Fibroblast of peridontal ligament (primary cell): ENCODE results near the gene VTI1A.

Experiments
- DNase-seq: peaks from one replicate; pipeline ENCODE4 v3.0.0-alpha.2; 2010; ENCODE audit errors: extremely low read depth

VTI1A gene

DNA sequence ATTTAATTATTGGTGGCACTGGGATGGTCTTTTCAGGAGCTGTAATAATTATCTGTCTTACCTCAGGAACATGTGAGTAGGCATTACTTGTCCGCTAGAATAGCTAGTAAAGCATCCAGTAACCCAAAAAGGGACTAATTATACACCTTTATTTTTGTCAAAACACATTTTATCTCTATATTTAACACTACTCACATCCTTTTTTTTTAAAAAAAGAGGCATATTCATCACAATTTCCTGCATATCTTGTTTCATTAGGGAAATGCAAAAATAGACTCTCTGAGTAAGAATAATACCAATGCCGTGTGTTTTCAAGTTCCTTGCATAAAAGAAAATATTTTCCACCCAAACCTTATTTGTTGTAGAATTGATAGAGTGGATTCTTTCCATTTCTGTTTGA lies 99.5 kb downstream of the VTI1A start:
- no peak for DNase-seq

DNA sequence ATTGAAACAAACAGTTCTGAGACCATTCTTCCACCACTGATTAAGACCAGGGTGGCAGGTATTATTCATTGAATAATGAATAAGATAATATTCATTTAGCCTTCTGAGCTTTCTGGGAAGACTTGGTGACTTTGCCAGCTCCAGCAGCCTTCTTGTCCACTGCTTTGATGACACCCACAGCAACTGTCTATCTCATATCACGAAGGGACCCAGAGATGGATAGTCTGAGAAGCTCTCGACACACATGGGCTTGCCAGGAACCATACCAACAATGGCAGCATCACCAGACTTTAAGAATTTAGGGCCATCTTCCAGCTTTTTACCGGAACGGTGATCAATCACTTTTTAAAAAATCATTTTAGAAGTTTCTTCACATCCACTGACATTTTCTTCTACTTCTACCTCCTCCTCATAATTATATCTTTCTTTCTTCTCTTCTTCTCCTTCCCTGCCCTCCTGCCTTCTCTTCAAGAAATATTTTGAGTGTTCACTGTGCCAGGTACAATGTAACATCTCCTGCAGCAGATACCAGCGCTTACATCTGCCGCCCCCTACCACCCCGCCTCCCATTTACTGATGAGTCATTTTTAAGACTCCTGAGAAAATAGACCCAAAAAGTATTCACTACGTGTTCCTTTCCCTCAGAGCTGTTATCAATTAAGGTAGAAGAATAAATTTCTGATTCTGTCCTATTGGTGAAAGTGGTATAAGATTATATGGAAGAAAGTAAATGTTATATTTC lies 101.7 kb downstream of the VTI1A start:
- DNase-seq = no peak

GRCh38 chr10:112552593-112553110 lies 105.6 kb downstream of the VTI1A start:
- DNase-seq = no peak

DNA sequence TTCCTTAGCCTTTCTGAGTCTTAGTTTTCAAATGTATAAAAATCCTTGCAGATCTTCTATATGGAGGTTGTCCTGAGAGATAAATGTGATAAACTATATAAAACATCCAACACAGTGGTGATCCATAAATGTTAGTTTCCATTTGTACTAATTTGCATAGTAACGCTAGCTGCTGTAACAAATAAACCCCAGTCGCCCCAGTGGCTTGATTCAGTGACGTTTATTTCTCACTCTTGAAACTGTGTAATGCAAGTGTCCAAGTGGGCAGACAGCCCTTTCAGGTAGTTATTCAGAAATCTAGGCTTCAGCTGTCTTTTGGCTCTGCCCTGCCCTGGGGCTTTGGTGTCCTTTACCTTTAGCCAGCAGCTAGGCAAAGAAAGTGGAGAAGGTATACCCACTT lies 106.3 kb downstream of the VTI1A start:
- no peak for DNase-seq

DNA sequence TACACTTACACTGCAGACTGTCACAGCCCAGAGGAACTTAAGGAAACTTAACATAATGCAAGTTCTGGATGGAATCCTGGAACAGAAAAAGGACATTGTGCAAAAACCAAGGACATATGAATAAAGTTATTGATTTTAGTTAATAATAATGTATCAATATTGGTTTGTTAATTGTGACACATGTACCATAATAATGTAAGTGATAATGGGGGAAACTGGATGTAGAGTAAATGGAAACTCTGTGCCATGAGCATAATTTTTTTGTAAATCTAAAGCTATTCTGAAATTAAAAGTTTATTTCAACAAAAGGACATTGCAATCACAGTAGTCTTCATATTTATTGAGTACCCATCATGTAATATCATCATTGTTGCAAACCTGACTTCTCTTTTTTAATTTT lies 107.2 kb downstream of the VTI1A start:
- no peak for DNase-seq

DNA sequence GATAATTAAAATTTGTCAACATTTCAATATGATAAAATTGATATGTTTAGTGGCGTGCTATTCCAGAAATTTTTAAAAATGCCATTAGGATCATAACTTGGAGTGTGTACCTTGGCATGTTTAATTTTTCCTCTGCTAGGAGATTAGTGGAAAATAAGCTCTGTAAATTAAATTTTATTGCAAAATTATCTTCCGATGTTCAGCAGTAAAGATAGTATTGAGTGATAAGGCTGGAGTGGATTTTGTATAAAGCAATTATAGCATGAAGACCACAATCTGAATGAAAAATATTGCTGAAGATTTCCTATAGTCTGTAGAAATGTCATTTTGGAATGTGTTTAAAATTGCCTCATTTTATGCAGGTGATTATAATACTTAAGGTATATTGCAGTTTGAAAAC lies 110.2 kb downstream of the VTI1A start:
- DNase-seq = no peak

DNA sequence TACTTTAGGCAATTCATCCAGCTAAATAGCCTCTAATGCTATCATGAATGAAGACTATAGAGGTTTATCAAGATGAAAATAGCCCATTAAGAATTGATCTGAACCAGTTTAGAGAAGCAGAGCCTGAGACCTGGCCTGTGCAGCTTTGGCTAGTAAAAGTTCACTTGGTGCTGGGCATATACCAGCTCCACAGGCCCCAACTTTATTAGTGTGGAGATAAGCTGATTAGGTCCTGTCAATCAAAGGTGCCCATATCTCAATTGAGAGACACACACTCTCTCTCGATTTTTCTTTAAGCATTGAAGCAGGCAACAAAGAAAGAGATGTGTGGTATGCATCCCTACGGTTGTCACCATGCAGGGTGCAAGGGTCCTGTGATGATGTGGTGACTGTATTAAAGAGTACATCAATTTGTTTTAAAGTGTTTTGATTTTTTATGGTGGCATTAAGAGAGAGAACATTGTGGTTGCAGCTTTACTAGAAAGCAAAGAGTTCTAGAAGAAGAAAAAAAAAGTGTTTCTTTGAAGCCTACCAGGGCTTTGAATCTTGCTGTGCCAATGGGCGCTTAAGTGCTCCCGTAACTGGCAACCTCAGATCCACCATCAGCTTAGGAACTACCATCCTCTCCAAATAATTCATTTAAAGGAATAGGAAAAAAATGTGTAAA lies 111.6 kb downstream of the VTI1A start:
- DNase-seq = no peak

DNA sequence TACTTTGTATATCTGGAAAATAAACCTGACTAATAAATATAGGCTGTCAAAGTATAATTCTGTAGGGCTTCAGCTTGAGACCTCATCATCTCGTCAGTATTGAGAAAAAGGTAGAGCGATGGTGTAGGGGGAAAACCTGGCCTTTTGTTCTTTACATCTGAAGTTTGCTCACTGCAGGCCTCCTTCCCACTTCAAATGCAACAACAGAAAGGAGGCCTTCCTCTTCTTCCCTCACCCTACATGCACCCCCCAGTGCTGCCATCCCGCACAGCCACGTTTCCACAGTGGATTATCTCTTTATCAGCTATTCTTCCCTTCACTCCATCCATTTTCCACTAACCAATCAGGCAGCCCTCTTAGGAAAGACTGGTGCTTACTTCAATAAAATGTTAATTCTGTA lies 112.3 kb downstream of the VTI1A start:
- no peak for DNase-seq

DNA sequence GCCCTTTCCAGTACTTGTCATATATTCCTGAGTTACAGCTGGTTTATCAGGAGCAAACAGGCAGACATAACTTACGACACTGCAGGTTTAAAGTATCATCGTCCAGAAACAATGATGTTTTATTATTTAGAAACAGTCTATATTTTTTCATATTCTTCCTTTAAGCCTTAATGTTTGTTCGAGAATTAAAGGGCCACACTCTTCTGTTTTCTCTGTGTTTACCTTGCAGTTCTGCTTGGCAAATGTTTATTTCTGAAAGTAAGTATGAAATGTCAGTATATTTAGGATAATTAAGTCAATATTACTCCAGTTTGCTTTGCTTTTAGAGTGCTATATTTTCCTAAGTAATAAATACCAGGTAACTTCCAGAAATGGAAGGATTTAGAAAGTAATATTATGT lies 115.1 kb downstream of the VTI1A start:
- no peak for DNase-seq

DNA sequence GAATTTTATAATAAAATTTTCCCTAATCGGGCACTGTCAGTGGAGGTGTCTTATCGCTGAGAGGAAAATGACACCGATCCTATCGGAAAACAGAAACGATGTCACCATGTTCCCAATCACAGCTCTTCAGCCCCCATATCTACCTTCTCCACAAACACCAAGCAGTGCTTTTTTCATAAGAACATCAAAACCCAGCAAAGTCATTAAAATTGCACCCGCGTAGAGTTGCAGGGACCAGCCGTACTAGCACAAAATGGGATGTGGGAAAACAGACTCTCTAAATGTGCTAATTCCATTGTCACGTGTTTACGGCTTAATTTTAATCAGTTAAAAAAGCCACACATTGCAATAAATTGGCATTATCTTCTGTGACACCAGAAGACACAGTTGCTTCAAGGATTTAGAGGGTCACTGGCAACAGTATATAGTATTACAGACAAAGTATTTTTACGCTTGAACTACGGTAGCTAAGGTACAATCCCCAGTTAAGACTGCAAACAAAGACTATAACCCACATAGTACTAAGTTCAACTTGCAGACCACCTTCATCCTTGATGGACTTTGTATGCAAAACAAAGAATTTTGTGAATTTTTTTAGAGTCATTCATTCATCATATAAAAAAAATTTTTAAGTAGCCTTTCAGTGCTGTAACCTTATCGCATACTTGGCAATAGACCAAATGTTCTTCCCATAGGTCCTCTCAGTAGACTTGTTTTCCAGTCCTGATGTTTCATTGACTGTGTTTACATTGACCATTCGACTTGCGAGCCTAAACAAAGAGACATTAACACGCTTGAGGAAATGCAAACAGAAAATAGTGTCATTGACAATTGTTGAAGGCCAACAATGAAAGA lies 116.0 kb downstream of the VTI1A start:
- no peak for DNase-seq

- DNase-seq = no peak
These were observed 117.3 kb downstream of the VTI1A start for GRCh38 chr10:112564337-112564736.

DNA sequence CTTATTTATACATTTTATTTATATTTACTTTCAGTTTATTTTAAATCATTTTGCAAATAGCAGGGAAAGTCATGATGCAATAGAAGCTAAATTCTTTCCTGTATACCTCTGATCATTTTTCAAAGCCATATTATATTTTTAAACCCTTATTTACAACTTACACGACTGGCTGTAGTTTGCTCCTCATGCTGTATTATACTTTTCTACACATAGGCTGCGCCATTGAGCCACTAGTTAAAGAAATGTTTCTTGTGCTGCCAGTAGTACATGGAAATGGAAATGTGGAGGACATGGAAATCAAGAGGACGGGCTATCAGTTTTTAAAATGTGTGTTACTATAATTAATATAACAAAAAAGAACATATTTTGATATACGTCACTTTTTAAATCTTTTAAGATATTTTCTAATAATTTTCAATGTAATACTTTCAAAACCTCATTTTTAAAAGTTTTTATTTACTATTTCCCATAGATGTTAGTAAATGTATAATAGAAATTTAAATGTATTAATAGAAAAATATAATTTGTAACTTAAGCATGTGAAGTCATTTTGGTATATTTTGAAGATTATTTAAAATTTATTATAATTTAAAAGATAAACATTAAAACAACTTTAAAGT lies 118.5 kb downstream of the VTI1A start:
- peak; percentile 89 for DNase-seq

DNA sequence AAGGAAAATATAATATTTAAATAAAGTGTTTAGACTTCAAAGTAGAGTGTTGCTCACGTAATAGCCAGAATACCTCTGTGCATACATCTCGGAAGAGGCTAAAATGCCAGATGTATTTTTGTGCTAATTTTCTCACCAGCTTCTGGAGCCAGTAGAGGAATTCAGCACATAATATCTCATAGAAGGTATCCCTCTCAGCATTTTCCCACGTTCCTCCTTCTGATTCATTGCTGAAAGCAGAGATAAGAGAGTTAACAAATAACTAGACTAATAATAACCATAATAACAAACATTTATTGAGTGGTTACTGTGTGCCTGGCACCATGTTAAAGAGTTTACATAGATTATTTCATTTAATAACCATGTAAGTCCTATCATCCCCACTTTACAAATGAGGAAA lies 123.6 kb downstream of the VTI1A start:
- no peak for DNase-seq

- DNase-seq = no peak
These were observed 132.6 kb downstream of the VTI1A start for GRCh38 chr10:112579578-112579977.

DNA sequence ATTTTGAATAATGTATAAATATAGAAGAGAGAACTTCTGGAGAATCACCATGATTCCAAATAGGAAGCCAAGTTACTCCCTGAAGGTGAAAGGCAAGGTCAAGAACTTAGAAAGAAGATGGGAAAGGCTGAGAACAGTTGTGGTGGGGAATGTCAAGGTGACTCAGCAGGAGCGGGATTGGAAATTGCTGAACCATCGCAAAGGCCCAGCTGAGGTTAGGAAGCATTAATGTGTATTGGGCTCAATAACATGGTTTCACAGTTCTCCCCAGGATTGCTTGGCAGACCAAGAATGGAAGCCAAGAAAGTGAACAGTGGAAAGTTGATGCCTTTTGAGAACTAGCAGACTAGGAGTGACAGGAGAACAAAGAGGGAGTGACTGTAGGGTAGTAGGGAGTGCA lies 133.3 kb downstream of the VTI1A start:
- DNase-seq = no peak

- DNase-seq = no peak
These were observed 134.9 kb downstream of the VTI1A start for GRCh38 chr10:112581921-112582320.

GRCh38 chr10:112583236-112583939 lies 136.4 kb downstream of the VTI1A start:
- DNase-seq = no peak

GRCh38 chr10:112584276-112584675 lies 137.3 kb downstream of the VTI1A start:
- no peak for DNase-seq

- peak; percentile 67 for DNase-seq
These were observed 138.1 kb downstream of the VTI1A start for GRCh38 chr10:112585126-112585525.

DNA sequence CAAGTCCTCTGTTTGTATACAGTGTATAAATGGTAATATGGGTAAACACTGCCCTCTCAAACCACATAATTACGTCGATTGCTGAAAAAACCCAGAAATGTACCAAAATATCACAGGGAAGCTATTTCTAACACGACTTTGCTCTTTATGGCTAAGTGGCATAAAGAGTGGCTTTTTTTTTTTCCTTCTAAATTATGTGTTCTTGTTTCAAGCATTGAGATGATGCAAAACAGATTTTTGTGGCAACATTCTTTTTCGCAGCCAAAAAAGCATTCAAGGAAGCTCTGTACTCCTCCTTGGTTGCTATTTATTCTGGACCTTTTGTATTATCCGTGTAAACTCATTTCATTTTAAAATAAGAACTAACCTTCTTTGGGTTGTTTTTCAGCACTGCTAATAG lies 138.9 kb downstream of the VTI1A start:
- DNase-seq = peak; percentile 75

GRCh38 chr10:112587729-112588128 lies 140.7 kb downstream of the VTI1A start:
- peak; percentile 41 for DNase-seq
